Sciatic nerve (tissue), 2 donors: ENCODE results near the gene KRTAP1-5. TPM values are rescaled to one million over a fixed set of nuclear protein-coding genes. Genes with fewer than 3 reads are reported as not detected.
"Not testable (repeated sequence)": the region's sequence is repeated elsewhere in the genome, so short reads cannot be mapped to it uniquely, and the experiment has no call there.

Experiments
- ATAC-seq: fragments of 200-7000 bp; cut with Tn5 transposase; one replicate; pipeline ENCODE4 v1.9.1; 2020; ENCODE audit warnings: mild to moderate bottlenecking, moderate library complexity
- DNase-seq: peaks from one replicate; pipeline ENCODE4 v3.0.0-alpha.2; 2020; ENCODE audit warnings: low spot score
- intact Hi-C: fragments of 100-400 bp; cut with DNase I; formaldehyde crosslinking; loops from one replicate; pipeline ENCODE4 v1.14.2; 2022
- total RNA-seq: library from RNA; stranded (reverse); fragmentation: NEBNext Ultra II Directional; extraction: Animal tissue kit (Norgen Biotek cat#: 25700); gene quantifications from one replicate; pipeline ENCODE4 v1.2.1, GENCODE V29; 2021
- donor health status: DM: no; HTN: no; CAD: no.
- donor health status: DM: no; HTN: no; CAD: no.

KRTAP1-5 gene
- total RNA-seq, result not detected

- DNase-seq (no peak), ATAC-seq (no peak)
- intact Hi-C loops, result no loop called here
Observed at GRCh38 chr17:41026715-41027471, at the start of gene KRTAP1-5. Gene KRTAP1-5 (minus strand): TSS chr17:41027208. CDS start chr17:41027155, 53 bp downstream.

DNA sequence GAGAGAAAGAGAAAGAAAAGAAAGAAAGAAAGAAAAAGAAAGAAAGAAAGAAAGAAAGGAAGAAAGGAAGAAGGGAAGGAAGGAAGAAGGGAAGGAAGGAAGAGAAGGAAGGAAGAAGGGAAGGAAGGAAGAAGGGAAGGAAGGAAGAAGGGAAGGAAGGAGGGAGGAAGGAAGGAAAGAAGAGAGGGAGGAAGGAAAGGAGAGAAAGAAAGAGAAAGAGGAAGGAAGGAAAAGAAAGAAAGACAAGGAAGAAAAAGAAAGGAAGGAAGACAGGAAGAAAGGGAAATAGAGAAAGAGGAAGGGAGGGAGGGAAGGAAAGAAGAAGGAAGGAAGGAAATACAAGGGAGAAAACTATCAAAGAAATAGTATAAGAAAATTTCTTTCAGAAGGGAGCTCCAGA is 49.8 kb upstream of the KRTAP1-5 start:
- DNase-seq (no peak), ATAC-seq (no peak)
- intact Hi-C loops, result no loop called here

DNA sequence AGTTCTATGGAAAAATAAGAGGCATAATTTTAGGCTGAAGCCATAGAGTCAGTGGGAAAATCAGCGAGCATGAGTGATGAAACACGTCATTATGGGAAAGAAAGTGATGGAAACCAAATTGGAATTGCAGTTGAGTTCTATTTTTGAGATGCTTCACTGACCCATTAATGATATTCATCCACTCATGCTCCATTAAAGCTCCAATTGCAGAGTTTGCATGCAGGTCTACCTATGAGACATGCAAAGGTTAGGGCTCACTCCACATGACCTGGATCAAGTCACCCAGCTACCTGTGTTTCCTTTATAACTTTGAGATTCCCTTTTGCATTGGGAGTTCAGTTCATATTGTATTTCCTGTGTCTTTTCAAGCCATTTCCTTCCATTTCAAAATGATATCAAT is 46.7 kb upstream of the KRTAP1-5 start:
- ATAC-seq, result no peak
- DNase-seq, result no peak
- intact Hi-C loops, result no loop called here

DNA sequence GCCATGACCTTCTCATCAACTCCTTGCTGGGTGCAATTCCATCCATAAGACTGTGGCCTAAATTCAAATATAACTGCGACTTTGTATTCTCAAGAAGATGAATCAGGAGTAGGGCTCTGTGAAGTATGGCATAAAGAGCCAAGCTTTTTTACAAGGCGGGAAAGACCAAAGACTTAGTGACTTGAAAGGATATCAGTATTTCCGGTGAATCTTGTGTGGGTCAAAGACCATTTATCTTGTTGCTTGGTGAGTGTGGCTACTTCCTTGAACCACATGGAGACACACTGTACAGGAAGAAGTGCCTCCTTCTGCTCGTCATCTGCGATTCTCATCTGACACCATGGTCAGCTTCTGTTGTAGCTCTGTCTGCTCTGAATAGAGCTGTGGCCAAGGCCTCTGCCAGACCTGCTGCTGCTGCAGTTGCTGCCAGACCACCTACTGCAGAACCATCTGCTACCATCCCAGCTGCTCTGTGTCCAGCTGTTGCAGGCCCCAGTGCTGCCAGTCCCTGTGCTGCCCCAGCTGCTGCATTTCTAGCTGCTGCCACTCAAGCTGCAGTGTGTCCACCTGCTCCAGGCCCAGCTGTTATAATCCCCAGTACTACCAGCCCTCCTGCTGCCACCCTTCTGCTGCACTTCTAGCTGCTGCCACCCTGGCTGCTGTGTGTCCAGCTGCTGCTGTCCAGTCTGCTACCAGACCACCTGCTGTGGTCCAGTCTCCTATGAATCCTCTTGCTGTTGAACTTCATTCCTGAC is 44.8 kb upstream of the KRTAP1-5 start:
- DNase-seq, result no peak
- no peak for ATAC-seq

GRCh38 chr17:41069031-41069430 is 42.0 kb upstream of the KRTAP1-5 start:
- ATAC-seq (no peak), DNase-seq (no peak)
- intact Hi-C loops, result no loop called here

More for the DNA sequence above, 44.8 kb upstream of the KRTAP1-5 start:
- intact Hi-C loops, result no loop called here

GRCh38 chr17:41067281-41067680 is 40.3 kb upstream of the KRTAP1-5 start:
- ATAC-seq (no peak), DNase-seq (no peak)
- intact Hi-C loops, result no loop called here

GRCh38 chr17:41065829-41066624 is 39.0 kb upstream of the KRTAP1-5 start, which contains the start of gene KRTAP2-4:
Gene KRTAP2-4 (minus strand): TSS chr17:41065879. CDS start chr17:41065845, 34 bp downstream.
- no peak for DNase-seq
- intact Hi-C loops, result no loop called here

GRCh38 chr17:41065016-41065689 is 38.1 kb upstream of the KRTAP1-5 start:
- ATAC-seq, DNase-seq, intact Hi-C loops: not testable (repeated sequence)

More at GRCh38 chr17:41065829-41066624, 39.0 kb upstream of the KRTAP1-5 start, which contains the start of gene KRTAP2-4:
- ATAC-seq, result no peak

- ATAC-seq (no peak), DNase-seq (no peak)
- intact Hi-C loops, result no loop called here
Observed at GRCh38 chr17:41064301-41064700, 37.3 kb upstream of the KRTAP1-5 start.

GRCh38 chr17:41063449-41063848 is 36.4 kb upstream of the KRTAP1-5 start:
- intact Hi-C loops, result no loop called here
- no peak for DNase-seq
- no peak for ATAC-seq

GRCh38 chr17:41061964-41062363 is 35.0 kb upstream of the KRTAP1-5 start:
- DNase-seq (no peak), ATAC-seq (peak; percentile 67)
- intact Hi-C loops, result no loop called here

- intact Hi-C loops, result no loop called here
- DNase-seq (no peak), ATAC-seq (no peak)
Observed at GRCh38 chr17:41060052-41060604, 33.1 kb upstream of the KRTAP1-5 start, which contains the start of gene KRTAP2-3. Gene KRTAP2-3 (minus strand): TSS chr17:41060114. CDS start chr17:41060050, 64 bp downstream.

GRCh38 chr17:41059276-41060051 is 32.5 kb upstream of the KRTAP1-5 start:
- ATAC-seq, intact Hi-C loops, DNase-seq: not testable (repeated sequence)

DNA sequence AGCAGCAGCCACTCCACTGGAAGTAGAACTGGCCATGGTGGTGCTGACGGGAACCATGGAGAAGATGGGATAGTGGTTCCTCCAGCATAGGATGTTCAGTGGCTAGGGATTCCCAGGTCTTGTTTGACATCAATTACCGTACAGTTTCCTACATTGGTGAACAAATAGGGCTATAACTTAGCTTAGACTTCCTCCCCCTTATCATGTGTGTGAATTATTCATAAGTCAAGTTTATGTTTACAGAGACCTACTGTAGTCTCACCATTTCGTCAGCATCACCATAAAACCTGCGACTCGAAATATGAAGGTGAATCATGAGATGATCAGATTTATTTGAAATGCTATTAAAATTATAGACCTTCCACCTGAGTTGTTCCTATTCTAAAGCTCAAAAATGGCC is 31.7 kb upstream of the KRTAP1-5 start:
- DNase-seq, result no peak
- ATAC-seq, result no peak
- intact Hi-C loops, result no loop called here

- DNase-seq (no peak), ATAC-seq (no peak)
- intact Hi-C loops, result no loop called here
Observed at GRCh38 chr17:41057547-41057946, 30.5 kb upstream of the KRTAP1-5 start.

DNA sequence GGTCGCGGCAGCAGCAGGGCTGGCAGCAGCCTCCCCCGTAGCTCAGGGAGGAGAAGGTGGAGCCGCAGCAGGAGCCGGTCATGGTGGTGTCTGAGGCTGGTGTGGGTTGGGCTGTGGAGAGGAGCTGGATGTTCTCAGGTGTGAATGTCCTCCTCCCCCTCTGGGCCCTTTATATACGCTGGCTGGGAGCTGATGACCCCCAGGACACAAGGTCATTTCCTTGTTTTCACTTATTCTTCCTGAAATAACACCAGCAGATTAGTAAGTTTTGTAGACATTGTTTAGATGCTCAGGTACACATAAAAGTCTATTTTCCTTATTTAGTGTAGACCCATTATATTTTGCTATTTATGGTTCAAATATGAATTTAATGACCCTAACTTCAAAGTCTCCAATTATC is 28.1 kb upstream of the KRTAP1-5 start, which contains the start of gene KRTAP2-2:
TSS of gene KRTAP2-2 (minus strand) at position 101 of the 400 bp plus-strand sequence. CDS start at position 82, 19 bp downstream.
- DNase-seq, ATAC-seq, intact Hi-C loops: not testable (repeated sequence)

DNA sequence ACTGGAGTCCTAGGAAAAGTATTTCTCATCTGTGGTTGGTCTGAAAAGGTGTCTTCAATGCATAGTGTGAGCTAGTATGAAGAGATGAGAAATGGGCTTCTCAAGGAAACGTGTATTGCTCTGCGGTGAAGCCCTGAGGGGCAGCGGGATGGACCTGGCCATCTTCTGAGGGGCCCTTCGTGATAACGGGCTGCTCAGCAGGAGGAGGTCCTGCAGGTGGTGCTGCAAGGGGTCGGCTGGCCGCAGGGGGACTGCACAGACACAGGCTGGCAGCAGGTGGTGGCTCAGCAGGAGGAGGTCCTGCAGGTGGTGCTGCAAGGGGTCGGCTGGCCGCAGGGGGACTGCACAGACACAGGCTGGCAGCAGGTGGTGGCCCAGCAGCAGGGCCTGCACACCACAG is 27.5 kb upstream of the KRTAP1-5 start:
- intact Hi-C loops, ATAC-seq, DNase-seq: not testable (repeated sequence)
